HG03108 (cell line): ENCODE data around the gene KLHL40.
"Not testable (repeated sequence)": the region's sequence is repeated elsewhere in the genome, so short reads cannot be mapped to it uniquely, and the experiment has no call there.

Experiments
- ATAC-seq: cut with Tn5 transposase; IDR thresholded peaks from one replicate; pipeline ENCODE4 v1.9.1; 2021; ENCODE audit warnings: moderate library complexity; ENCODE audit not compliant: unreplicated experiment

Gene KLHL40

GRCh38 chr3:42714171-42714852 lies 29.0 kb downstream of the KLHL40 start:
- no peak for ATAC-seq

DNA sequence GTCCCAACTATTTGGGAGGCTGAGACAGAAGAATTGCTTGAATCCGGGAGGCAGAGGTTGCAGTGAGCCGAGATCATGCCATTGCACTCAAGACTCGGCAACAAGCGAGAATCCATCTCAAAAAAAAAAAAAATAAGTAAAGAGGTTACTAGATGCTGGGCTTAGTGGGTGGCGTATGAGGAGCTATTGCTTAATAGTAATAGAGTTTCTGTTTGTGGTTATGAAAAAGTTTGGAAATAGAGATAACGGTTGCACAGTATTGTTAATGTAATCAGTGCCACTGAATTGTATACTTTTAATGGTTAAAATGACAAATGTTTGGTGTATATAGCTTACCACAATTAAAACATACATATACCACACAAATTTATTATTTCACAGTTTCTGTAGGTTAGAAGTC lies 32.0 kb downstream of the KLHL40 start:
- no peak for ATAC-seq

- no peak for ATAC-seq
Observed at GRCh38 chr3:42718338-42718737, 33.0 kb downstream of the KLHL40 start.

DNA sequence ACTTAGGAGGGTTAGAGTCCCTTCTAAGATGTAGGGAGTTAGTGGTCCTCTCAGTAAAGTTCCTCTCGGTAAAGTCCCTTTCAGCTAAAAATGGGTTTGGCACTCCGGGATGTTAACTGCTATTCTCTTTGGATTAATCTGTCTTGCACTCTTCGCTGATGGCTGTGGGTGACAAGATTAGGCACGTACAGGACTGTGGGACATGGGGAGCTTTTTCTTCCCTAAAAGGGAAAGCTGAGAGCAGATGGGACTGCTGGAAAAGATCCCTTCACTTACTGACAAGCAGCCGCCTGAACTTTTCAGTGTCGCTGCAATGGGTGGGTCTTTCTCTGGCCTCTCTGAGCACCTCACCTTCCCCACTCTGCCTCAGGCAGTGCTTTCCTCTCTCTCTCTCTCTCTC lies 33.7 kb downstream of the KLHL40 start:
- no peak for ATAC-seq

DNA sequence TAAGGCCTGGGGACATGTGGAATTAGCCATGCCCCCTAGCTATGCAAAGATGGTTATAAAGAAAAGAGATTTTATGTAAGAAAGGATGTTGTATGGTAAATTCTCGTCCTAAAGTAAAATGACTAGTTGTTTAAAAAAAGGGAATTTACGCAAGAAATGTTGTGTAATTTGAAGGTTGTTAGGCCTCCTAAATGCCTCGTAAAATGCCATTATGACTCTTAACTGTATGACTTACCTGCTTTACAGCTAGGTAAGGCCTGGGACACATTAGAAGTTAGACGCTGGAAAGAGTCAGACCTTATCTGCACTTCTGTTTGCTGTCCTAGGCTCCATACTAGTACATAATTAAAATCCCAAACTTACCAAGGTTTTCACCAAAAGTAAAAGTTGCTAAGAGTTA lies 34.8 kb downstream of the KLHL40 start:
- no peak for ATAC-seq

DNA sequence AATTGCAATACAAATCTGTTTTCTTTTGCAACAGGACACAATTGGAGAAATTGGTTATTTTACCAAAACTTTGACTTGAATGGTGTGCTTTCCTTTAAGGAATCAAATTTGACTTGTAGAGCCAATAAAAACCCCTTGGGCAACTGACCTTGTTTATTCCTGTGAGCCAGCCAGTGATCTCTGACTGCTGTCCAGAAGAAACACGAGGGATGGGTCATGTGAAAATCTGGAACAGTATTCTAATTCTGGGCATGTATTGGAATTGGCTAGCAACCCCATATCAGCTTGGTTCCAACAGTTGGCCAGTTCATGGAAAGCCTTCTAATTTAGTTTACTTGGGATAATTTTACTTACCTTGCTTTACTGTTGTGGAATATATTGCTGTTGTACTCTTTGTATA lies 36.4 kb downstream of the KLHL40 start:
- ATAC-seq = no peak

DNA sequence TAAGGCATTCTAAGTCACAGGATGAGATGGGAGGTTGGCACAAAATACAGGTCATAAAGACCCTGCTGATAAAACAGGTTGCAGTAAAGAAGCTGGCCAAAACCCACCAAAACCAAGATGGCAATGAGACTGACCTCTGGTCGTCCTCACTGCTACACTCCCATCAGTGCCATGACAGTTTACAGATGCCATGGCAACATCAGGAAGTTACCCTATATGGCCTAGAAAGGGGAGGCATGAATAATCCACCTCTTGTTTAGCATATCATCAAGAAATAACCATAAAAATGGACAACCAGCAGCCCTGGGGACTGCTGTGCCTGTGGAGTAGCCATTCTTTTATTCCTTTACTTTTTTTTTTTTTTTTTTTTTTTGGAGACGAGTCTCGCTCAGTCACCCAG lies 37.1 kb downstream of the KLHL40 start:
- not testable (repeated sequence) for ATAC-seq

- no peak for ATAC-seq
Observed at GRCh38 chr3:42723219-42723618, 37.9 kb downstream of the KLHL40 start.

GRCh38 chr3:42725454-42725853 lies 40.1 kb downstream of the KLHL40 start:
- ATAC-seq = no peak

DNA sequence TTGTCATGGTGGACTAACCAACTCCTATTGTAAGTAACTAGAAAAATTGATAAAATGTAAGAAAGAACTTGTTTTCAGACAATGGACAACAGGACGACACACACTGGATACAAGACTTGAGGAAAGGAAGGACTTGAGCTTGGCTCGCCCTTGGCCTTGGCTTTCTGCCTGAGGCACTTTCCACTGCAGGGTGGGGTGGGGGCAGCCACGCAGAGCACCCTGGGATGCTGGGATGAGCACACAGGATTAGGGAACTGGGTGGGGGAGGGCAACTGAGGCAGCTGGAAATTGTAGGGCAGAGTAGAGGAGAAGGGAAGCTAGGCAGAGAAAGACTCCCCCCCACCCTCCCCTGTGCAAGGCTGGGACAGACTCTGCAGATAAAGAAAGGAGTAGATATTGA lies 42.7 kb downstream of the KLHL40 start:
- no peak for ATAC-seq

DNA sequence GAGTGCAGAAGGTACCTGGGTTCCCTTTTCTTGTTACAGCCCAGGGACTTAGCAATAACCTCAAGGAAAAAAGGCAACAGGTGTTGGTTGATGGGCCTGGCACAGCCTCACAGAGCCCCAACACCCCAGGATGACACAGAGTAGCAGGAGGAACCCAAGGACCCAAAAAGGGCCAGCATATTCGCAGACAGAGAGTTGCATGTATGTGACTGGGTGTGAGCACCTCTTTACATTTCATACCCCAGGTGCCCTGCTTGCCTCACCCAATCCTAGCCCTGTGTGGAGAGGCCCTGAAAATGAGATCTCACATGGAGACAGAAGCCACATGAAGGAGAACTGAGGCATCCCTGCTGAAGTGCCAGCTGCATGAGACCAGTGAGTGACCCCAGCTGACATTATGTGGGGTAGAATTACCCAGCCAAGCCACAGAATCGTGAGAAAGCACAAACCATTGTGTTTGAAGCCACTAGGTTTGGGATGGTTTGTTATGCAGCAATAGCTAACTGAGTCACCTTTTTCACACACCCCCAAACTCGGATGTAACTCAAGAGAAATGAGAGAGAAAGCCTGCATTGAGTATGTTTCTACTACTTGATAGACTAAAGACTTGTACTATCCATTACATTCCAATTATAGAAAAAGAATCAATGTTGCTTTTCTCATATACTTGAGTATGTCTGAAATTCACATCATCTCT lies 43.5 kb downstream of the KLHL40 start:
- ATAC-seq = no peak

GRCh38 chr3:42729404-42730145 lies 44.2 kb downstream of the KLHL40 start:
- no peak for ATAC-seq

GRCh38 chr3:42730294-42730693 lies 45.0 kb downstream of the KLHL40 start:
- ATAC-seq = no peak

GRCh38 chr3:42730706-42731420 lies 45.5 kb downstream of the KLHL40 start:
- no peak for ATAC-seq

DNA sequence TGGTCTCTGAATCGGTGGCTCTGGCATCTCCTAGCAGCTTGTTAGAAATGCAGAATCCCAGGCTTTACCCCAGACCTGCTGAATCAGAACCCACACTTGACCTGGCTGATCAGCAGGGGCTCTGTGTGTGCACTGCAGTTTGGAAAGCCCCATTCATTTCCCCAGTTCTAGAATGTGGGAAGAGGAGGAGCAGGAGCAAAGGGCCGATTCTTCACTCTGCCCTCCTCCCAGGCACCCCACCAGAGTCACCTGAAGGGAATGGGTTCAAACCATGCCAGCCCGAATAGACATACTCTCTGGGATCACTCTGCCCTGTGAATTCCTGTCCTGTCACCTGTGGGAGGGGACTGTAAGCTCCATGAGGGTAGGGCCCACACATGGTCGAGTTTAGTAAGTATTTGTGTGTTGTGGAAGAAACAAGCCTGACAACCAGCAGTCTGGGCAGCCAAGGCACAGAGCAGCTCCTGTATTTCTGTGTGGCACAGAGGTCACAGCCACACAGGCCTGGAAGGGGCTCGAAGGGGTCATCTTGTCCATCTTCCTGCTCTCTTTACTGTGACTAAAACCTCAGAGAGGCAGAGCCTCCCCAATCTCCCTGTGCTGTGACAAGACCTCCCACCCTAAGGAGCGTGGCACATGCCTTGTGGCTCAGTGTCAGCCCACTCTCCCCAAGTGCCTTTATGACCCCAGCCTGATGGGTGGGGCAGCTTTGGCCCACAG lies 46.3 kb downstream of the KLHL40 start:
- ATAC-seq = no peak

- ATAC-seq = no peak
Observed at GRCh38 chr3:42732196-42732828, 47.0 kb downstream of the KLHL40 start.

DNA sequence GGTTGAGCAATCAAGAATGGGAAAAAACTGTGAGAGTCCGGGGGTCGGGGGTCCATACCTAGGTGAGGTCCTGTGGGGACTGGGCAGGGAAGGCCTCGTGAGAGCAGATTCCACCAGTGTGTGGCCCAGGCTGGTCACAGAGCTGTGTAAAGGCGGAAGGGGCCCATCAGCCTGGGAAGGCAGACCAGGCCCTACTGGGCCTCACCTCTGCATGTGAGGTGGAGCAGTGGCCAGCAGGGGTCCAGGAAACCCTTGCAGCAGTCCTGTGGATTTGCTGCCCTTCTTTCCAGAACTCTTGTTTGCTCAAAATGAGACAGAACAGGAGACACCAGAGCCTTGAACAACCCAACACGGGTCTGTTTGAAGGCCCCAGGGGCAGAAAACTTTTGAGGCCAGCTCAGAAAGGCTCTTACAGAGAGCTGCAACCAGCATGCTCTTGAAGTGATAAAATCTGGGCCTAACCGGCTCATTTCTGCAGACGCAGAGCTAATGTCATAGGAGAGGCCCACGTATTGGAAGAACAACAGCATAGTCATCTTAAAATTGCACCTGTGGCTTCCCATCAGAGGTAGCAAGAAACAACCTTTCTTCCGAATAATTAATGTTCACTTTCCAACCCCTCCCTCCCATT lies 47.6 kb downstream of the KLHL40 start:
- no peak for ATAC-seq

- no peak for ATAC-seq
Observed at GRCh38 chr3:42733501-42734262, 48.3 kb downstream of the KLHL40 start.

DNA sequence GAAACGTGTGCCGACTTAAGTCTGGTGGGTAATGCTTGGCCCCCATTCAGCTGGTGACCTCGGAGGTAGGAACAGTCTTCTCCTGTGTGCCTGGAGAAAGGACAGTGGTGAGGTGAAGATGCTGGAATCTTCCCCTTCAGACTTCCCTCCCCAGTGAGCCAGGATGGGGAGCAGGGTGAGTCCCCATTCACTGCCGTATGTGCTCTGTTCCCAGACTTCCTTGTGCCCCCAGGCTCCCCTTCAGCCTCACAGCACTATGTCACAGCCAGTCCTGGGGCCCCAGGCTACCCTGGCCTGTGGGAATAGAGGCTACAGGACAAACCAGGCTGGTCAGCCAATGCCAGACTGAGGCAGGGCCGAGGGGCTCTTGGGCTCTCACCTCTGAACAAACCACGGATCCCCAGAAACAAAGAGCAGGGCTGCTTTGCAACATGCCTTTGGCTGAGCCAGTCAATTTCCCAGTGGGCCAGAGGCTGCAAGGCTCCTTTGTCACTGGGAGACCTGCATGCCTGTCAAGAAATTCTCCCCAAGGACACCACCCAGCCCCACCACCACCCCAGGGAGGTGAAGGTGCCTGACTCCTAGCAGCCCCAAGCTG lies 49.0 kb downstream of the KLHL40 start:
- ATAC-seq = no peak
